ENCODE results near the gene FXYD1. TPM values are rescaled to one million over a fixed set of nuclear protein-coding genes. Genes with fewer than 3 reads are reported as not detected.

FXYD1 gene
- total RNA-seq, 4 donors from 2014 or later, result 10.6 to 29.2 TPM; not detected in 2

GRCh38 chr19:35155441-35155840, 16.8 kb downstream of the FXYD1 start:
- in situ Hi-C loops (cut with MboI; ENCODE audit: low pct_ligation_motif_present in 1 of 4, low pct_unique_long_range_greater_than_20kb in 1 of 4, low sequenced_read_pairs in 3 of 4), result no loop called here
- DNase-seq, result no peak
- TF ChIP-seq POLR2A (IDR thresholded peaks at IDR 0.05) (no peak), EP300 (IDR thresholded peaks at IDR 0.05; ENCODE audit: low read depth) (no peak), POLR2AphosphoS5 (IDR thresholded peaks at IDR 0.05) (no peak), CTCF (IDR thresholded peaks at IDR 0.05) (no peak)
- intact Hi-C loops (cut with DNase I; ENCODE audit: low total_unique reads), result no loop called here
- H3K9me3 ChIP-seq, result no peaks in the 10 kb centered on the region
- peak overlapping the region; percentile 1 to 68 (median 48) for H3K4me3 ChIP-seq
- peaks cover 7 to 26% (median 18%) of the 10 kb centered on the region in 4 donors for H3K4me1 ChIP-seq
- peaks cover 60% of the 10 kb centered on the region for H3K27me3 ChIP-seq
- H3K36me3 ChIP-seq, result peaks cover 0 to 6% (median 0%) of the 10 kb centered on the region in 4 donors
- H3K27ac ChIP-seq, result peak overlapping the region; percentile 71 to 83 (median 78)
- 37% methylated on average over 17 of the region's 17 CpGs; no CpG with 5 or more reads in 1 of the 2 donors for whole genome bisulfite sequencing, 2 donors (ENCODE audit: low coverage in 1 of 2)

- Histone ChIP-seq H3K27me3 (peaks cover 54% of the 10 kb centered on the region), H3K4me3 (peak overlapping the region in 1 of 4 donors; percentile 68), H3K36me3 (peaks cover 0 to 6% (median 0%) of the 10 kb centered on the region in 4 donors), H3K9me3 (no peaks in the 10 kb centered on the region), H3K4me1 (peaks cover 7 to 26% (median 18%) of the 10 kb centered on the region in 4 donors), H3K27ac (peak overlapping the region in 2 of 4 donors; percentile 82 to 83)
- no peak for TF ChIP-seq POLR2A (IDR thresholded peaks at IDR 0.05)
- TF ChIP-seq CTCF (IDR thresholded peaks at IDR 0.05), result no peak
- TF ChIP-seq POLR2AphosphoS5 (IDR thresholded peaks at IDR 0.05), result no peak
- TF ChIP-seq EP300 (IDR thresholded peaks at IDR 0.05; ENCODE audit: low read depth), result no peak
- intact Hi-C loops (cut with DNase I; ENCODE audit: low total_unique reads) (no loop called here), in situ Hi-C loops (cut with MboI; ENCODE audit: low pct_ligation_motif_present in 1 of 4, low pct_unique_long_range_greater_than_20kb in 1 of 4, low sequenced_read_pairs in 3 of 4) (no loop called here)
- 75 to 84% methylated on average over 5 to 6 of the region's 6 CpGs for WGBS, 2 donors (ENCODE audit: low coverage in 1 of 2)
- no peak for DNase-seq
Observed at GRCh38 chr19:35155981-35156672, 17.5 kb downstream of the FXYD1 start.

- WGBS, 2 donors (ENCODE audit: low coverage in 1 of 2), result 82 to 92% methylated on average over 2 to 7 of the region's 7 CpGs
- Histone ChIP-seq H3K4me3 (no peak overlapping the region), H3K36me3 (peaks cover 0 to 6% (median 0%) of the 10 kb centered on the region in 4 donors), H3K27ac (no peak overlapping the region), H3K27me3 (peaks cover 48% of the 10 kb centered on the region), H3K4me1 (peaks cover 7 to 26% (median 18%) of the 10 kb centered on the region in 4 donors), H3K9me3 (no peaks in the 10 kb centered on the region)
- in situ Hi-C loops (cut with MboI; ENCODE audit: low pct_ligation_motif_present in 1 of 4, low pct_unique_long_range_greater_than_20kb in 1 of 4, low sequenced_read_pairs in 3 of 4), result no loop called here
- intact Hi-C loops (cut with DNase I; ENCODE audit: low total_unique reads), result no loop called here
- TF ChIP-seq POLR2A (IDR thresholded peaks at IDR 0.05) (no peak), EP300 (IDR thresholded peaks at IDR 0.05; ENCODE audit: low read depth) (no peak), CTCF (IDR thresholded peaks at IDR 0.05) (no peak), POLR2AphosphoS5 (IDR thresholded peaks at IDR 0.05) (no peak)
- no peak for DNase-seq
Observed at GRCh38 chr19:35156673-35157014, 18.0 kb downstream of the FXYD1 start.

GRCh38 chr19:35157431-35157830, 18.8 kb downstream of the FXYD1 start:
- Histone ChIP-seq H3K27ac (no peak overlapping the region), H3K4me1 (peaks cover 7 to 26% (median 18%) of the 10 kb centered on the region in 4 donors), H3K27me3 (peaks cover 40% of the 10 kb centered on the region), H3K36me3 (peaks cover 0 to 6% (median 0%) of the 10 kb centered on the region in 4 donors), H3K4me3 (no peak overlapping the region), H3K9me3 (no peaks in the 10 kb centered on the region)
- TF ChIP-seq POLR2A (IDR thresholded peaks at IDR 0.05), result no peak
- intact Hi-C loops (cut with DNase I; ENCODE audit: low total_unique reads) (no loop called here), in situ Hi-C loops (cut with MboI; ENCODE audit: low pct_ligation_motif_present in 1 of 4, low pct_unique_long_range_greater_than_20kb in 1 of 4, low sequenced_read_pairs in 3 of 4) (no loop called here)
- DNase-seq, result no peak
- WGBS, 2 donors (ENCODE audit: low coverage in 1 of 2), result 90 to 100% methylated on average over 1 to 4 of the region's 4 CpGs

All from transverse colon (tissue), 4 donors.